ENCODE data around the gene KCNQ5. TPM values are rescaled to one million over a fixed set of nuclear protein-coding genes. Genes with fewer than 3 reads are reported as not detected.

KCNQ5 gene
- total and polyA plus RNA-seq, 10 of the 15 experiments (the other 5 are each of a cell fraction or from before 2014, with no cell fraction given), result 0.60 to 16.2 (median 3.2) TPM

DNA sequence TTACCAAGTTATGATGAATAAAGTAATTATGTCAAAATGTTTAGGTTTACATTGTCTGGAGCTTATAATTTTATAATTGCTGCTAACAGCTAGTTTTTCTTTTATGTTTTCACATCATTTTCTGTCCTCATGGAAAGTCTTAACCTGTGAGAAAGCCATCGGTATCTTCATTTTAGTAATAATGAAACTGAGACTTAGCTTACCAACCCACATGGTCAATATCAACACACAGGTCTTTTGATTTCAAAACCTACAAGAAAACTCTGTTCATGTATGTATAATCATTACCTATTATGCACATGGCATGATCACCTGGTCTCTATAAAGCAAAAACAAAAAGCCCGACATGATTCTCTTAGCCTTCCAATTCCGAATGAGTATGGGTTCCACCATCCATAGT lies 61.9 kb downstream of the KCNQ5 start (continued):
- TF ChIP-seq HSF1 (IDR thresholded peaks at IDR 0.05; ENCODE audit: low read depth, low read length), result no peak
- no peak for TF ChIP-seq ATF3 (IDR thresholded peaks at IDR 0.05; ENCODE audit: borderline replicate concordance, extremely low read depth, low read depth, low read length)
- peak; percentile 83 for TF ChIP-seq ATF2 (IDR thresholded peaks at IDR 0.05; ENCODE audit: low read length)
- TF ChIP-seq ZSCAN29 (IDR thresholded peaks at IDR 0.05), result no peak
- no peak for TF ChIP-seq BRCA1 (IDR thresholded peaks at IDR 0.05; ENCODE audit: low read depth, low read length)
- no peak for TF ChIP-seq SIN3A (IDR thresholded peaks at IDR 0.05; ENCODE audit: low read depth, low read length)
- 0 out of 2 replicates have a peak, but pooled peaks have one; percentile 3 for TF ChIP-seq TCF12 (IDR thresholded peaks at IDR 0.05; ENCODE audit: low read depth, low read length)
- peak; percentile 90 for TF ChIP-seq JUND (IDR thresholded peaks at IDR 0.05; ENCODE audit: low read depth, low read length)
- TF ChIP-seq, protein P1, sequence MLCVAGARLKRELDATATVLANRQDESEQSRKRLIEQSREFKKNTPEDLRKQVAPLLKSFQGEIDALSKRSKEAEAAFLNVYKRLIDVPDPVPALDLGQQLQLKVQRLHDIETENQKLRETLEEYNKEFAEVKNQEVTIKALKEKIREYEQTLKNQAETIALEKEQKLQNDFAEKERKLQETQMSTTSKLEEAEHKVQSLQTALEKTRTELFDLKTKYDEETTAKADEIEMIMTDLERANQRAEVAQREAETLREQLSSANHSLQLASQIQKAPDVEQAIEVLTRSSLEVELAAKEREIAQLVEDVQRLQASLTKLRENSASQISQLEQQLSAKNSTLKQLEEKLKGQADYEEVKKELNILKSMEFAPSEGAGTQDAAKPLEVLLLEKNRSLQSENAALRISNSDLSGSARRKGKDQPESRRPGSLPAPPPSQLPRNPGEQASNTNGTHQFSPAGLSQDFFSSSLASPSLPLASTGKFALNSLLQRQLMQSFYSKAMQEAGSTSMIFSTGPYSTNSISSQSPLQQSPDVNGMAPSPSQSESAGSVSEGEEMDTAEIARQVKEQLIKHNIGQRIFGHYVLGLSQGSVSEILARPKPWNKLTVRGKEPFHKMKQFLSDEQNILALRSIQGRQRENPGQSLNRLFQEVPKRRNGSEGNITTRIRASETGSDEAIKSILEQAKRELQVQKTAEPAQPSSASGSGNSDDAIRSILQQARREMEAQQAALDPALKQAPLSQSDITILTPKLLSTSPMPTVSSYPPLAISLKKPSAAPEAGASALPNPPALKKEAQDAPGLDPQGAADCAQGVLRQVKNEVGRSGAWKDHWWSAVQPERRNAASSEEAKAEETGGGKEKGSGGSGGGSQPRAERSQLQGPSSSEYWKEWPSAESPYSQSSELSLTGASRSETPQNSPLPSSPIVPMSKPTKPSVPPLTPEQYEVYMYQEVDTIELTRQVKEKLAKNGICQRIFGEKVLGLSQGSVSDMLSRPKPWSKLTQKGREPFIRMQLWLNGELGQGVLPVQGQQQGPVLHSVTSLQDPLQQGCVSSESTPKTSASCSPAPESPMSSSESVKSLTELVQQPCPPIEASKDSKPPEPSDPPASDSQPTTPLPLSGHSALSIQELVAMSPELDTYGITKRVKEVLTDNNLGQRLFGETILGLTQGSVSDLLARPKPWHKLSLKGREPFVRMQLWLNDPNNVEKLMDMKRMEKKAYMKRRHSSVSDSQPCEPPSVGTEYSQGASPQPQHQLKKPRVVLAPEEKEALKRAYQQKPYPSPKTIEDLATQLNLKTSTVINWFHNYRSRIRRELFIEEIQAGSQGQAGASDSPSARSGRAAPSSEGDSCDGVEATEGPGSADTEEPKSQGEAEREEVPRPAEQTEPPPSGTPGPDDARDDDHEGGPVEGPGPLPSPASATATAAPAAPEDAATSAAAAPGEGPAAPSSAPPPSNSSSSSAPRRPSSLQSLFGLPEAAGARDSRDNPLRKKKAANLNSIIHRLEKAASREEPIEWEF (IDR thresholded peaks at IDR 0.05; ENCODE audit: insufficient replicate concordance, low read depth, low read length), result peak; percentile 80
- TF ChIP-seq HDGF (IDR thresholded peaks at IDR 0.05), result no peak
- TF ChIP-seq POLR2A (IDR thresholded peaks at IDR 0.05; ENCODE audit: low read depth, low read length), result no peak
- no peak for TF ChIP-seq PAX8 (IDR thresholded peaks at IDR 0.05)
- no peak for TF ChIP-seq CHD1 (IDR thresholded peaks at IDR 0.05; ENCODE audit: low read depth, low read length)
- no peak for TF ChIP-seq POLR2AphosphoS2 (IDR thresholded peaks at IDR 0.05; ENCODE audit: low read depth, low read length)
- TF ChIP-seq SMAD5 (IDR thresholded peaks at IDR 0.05; ENCODE audit: low read depth), result no peak
- TF ChIP-seq, protein P2, sequence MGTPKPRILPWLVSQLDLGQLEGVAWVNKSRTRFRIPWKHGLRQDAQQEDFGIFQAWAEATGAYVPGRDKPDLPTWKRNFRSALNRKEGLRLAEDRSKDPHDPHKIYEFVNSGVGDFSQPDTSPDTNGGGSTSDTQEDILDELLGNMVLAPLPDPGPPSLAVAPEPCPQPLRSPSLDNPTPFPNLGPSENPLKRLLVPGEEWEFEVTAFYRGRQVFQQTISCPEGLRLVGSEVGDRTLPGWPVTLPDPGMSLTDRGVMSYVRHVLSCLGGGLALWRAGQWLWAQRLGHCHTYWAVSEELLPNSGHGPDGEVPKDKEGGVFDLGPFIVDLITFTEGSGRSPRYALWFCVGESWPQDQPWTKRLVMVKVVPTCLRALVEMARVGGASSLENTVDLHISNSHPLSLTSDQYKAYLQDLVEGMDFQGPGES (IDR thresholded peaks at IDR 0.05), result no peak
- TF ChIP-seq GATAD2B (conservative IDR thresholded peaks at IDR 0.05; ENCODE audit: low read depth), result no peak
- TF ChIP-seq, protein P3, sequence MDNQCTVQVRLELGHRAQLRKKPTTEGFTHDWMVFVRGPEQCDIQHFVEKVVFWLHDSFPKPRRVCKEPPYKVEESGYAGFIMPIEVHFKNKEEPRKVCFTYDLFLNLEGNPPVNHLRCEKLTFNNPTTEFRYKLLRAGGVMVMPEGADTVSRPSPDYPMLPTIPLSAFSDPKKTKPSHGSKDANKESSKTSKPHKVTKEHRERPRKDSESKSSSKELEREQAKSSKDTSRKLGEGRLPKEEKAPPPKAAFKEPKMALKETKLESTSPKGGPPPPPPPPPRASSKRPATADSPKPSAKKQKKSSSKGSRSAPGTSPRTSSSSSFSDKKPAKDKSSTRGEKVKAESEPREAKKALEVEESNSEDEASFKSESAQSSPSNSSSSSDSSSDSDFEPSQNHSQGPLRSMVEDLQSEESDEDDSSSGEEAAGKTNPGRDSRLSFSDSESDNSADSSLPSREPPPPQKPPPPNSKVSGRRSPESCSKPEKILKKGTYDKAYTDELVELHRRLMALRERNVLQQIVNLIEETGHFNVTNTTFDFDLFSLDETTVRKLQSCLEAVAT (IDR thresholded peaks at IDR 0.05), result no peak
- TF ChIP-seq NFIC (IDR thresholded peaks at IDR 0.05; ENCODE audit: low read depth, low read length), result peak; percentile 85
- no peak for TF ChIP-seq EZH2 (IDR thresholded peaks at IDR 0.05; ENCODE audit: borderline replicate concordance, control insufficient read depth, low read depth, low read length)
- no peak; the same call in 1 of the 2 replicates for TF ChIP-seq TCF7 (IDR thresholded peaks at IDR 0.05; ENCODE audit: borderline replicate concordance)
- TF ChIP-seq SP1 (IDR thresholded peaks at IDR 0.05; ENCODE audit: low read depth, low read length), result no peak

Measured in GM12878 (cell line).